ENCODE results near the gene SLC38A11. TPM values are rescaled to one million over a fixed set of nuclear protein-coding genes. Genes with fewer than 3 reads are reported as not detected.
A peak's percentile ranks its signal among the peaks of the same experiment; 100 is the strongest.
"Not testable (repeated sequence)": the region's sequence is repeated elsewhere in the genome, so short reads cannot be mapped to it uniquely, and the experiment has no call there.

Gene SLC38A11
- total RNA-seq, 3 donors from 2014 or later, result not detected

- H3K9me3 Mint-ChIP-seq; ATAC-seq; DNase-seq; H3K4me1 Mint-ChIP-seq (ENCODE audit: low read depth); H3K27me3 Mint-ChIP-seq (ENCODE audit: low read depth); H3K36me3 Mint-ChIP-seq (ENCODE audit: insufficient read depth); H3K4me3 Mint-ChIP-seq: not testable (repeated sequence)
Observed at GRCh38 chr2:164980688-164981087, 25.4 kb upstream of the SLC38A11 start.

- Mint-ChIP-seq H3K36me3 (ENCODE audit: insufficient read depth) (no peaks in the 10 kb centered on the region), H3K9me3 (no peaks in the 10 kb centered on the region), H3K4me1 (ENCODE audit: low read depth) (peaks cover 1% of the 10 kb centered on the region), H3K27me3 (ENCODE audit: low read depth) (no peaks in the 10 kb centered on the region), H3K4me3 (no peak overlapping the region)
- ATAC-seq (no peak), DNase-seq (no peak)
Observed at GRCh38 chr2:164979113-164979512, 23.8 kb upstream of the SLC38A11 start.

DNA sequence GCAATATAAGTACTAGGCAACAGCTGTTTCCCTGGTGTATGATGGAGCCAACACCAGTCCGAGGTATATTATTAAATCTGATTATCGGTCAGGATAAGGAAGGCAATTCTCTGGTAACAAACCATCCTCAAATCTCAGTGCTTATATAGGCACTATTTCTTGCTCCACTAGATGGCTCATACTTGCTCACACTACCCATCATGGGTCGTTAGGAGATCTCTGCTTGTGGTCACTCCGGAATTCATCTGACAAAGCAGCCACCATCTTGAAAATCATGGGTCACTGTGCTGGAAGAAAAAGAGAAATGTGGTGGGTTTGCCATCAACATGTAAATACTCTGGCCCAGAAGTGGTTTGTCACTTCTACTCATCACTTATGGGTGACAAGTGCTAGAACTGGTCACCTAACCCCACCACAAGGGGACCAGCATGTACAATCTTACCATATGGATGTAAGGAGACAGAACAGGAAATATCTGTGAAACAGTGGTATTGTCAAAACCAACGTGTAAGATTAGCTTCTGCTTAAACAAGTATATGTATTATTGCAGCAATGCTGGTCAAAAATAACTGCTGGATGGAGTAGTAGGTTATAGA is 21.6 kb upstream of the SLC38A11 start:
- not testable (repeated sequence) for H3K4me1 Mint-ChIP-seq (ENCODE audit: low read depth); H3K27me3 Mint-ChIP-seq (ENCODE audit: low read depth); H3K36me3 Mint-ChIP-seq (ENCODE audit: insufficient read depth); H3K9me3 Mint-ChIP-seq; H3K4me3 Mint-ChIP-seq; ATAC-seq; DNase-seq

- Mint-ChIP-seq H3K4me3 (no peak overlapping the region), H3K4me1 (ENCODE audit: low read depth) (peaks cover 1% of the 10 kb centered on the region), H3K27me3 (ENCODE audit: low read depth) (no peaks in the 10 kb centered on the region), H3K36me3 (ENCODE audit: insufficient read depth) (no peaks in the 10 kb centered on the region), H3K9me3 (peaks cover 3% of the 10 kb centered on the region)
- DNase-seq (no peak), ATAC-seq (no peak)
Observed at GRCh38 chr2:164976301-164976700, 21.0 kb upstream of the SLC38A11 start.

- no peaks in the 10 kb centered on the region for H3K36me3 Mint-ChIP-seq (ENCODE audit: insufficient read depth)
- DNase-seq, result no peak
- no peaks in the 10 kb centered on the region for H3K27me3 Mint-ChIP-seq (ENCODE audit: low read depth)
- H3K4me1 Mint-ChIP-seq (ENCODE audit: low read depth), result peaks cover 1% of the 10 kb centered on the region
- H3K9me3 Mint-ChIP-seq, result peaks cover 3% of the 10 kb centered on the region
- ATAC-seq, result no peak
- no peak overlapping the region for H3K4me3 Mint-ChIP-seq
Observed at GRCh38 chr2:164975891-164976290, 20.6 kb upstream of the SLC38A11 start.

DNA sequence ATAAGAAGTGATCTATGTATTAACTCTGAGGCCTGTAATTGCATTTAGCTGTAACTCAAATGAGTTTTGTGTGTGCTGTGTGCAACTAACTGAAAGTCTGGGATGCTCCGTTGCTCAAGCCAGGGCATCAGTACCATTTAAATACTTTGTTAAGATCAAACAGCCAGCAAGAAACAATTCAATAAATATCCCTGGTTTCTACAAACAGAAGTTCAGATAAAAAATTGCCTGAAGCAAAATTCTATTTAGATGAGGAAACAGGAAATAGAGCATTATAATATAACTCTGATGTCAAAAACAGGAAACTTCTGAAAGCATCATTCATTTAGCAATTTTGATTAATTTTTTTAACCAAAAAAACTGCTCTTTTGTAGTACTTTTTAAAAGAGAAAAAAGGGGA is 18.9 kb upstream of the SLC38A11 start:
- H3K36me3 Mint-ChIP-seq (ENCODE audit: insufficient read depth), result no peaks in the 10 kb centered on the region
- no peak for ATAC-seq
- H3K4me1 Mint-ChIP-seq (ENCODE audit: low read depth), result no peaks in the 10 kb centered on the region
- DNase-seq, result no peak
- H3K9me3 Mint-ChIP-seq, result peaks cover 3% of the 10 kb centered on the region
- H3K4me3 Mint-ChIP-seq, result no peak overlapping the region
- H3K27me3 Mint-ChIP-seq (ENCODE audit: low read depth), result no peaks in the 10 kb centered on the region

- Mint-ChIP-seq H3K9me3 (peaks cover 7% of the 10 kb centered on the region), H3K36me3 (ENCODE audit: insufficient read depth) (no peaks in the 10 kb centered on the region), H3K4me1 (ENCODE audit: low read depth) (no peaks in the 10 kb centered on the region), H3K27me3 (ENCODE audit: low read depth) (no peaks in the 10 kb centered on the region), H3K4me3 (no peak overlapping the region)
- DNase-seq (no peak), ATAC-seq (no peak)
Observed at GRCh38 chr2:164972216-164972615, 16.9 kb upstream of the SLC38A11 start.

GRCh38 chr2:164969909-164970690 is 14.8 kb upstream of the SLC38A11 start:
- Mint-ChIP-seq H3K4me3 (no peak overlapping the region), H3K27me3 (ENCODE audit: low read depth) (no peaks in the 10 kb centered on the region), H3K4me1 (ENCODE audit: low read depth) (no peaks in the 10 kb centered on the region), H3K36me3 (ENCODE audit: insufficient read depth) (no peaks in the 10 kb centered on the region), H3K9me3 (peaks cover 7% of the 10 kb centered on the region)
- ATAC-seq, result no peak
- no peak for DNase-seq

GRCh38 chr2:164967781-164968228 is 12.5 kb upstream of the SLC38A11 start:
- no peaks in the 10 kb centered on the region for H3K4me1 Mint-ChIP-seq (ENCODE audit: low read depth)
- ATAC-seq (no peak), DNase-seq (no peak)
- H3K9me3 Mint-ChIP-seq, result peaks cover 7% of the 10 kb centered on the region
- H3K36me3 Mint-ChIP-seq (ENCODE audit: insufficient read depth), result no peaks in the 10 kb centered on the region
- H3K27me3 Mint-ChIP-seq (ENCODE audit: low read depth), result no peaks in the 10 kb centered on the region
- no peak overlapping the region for H3K4me3 Mint-ChIP-seq

DNA sequence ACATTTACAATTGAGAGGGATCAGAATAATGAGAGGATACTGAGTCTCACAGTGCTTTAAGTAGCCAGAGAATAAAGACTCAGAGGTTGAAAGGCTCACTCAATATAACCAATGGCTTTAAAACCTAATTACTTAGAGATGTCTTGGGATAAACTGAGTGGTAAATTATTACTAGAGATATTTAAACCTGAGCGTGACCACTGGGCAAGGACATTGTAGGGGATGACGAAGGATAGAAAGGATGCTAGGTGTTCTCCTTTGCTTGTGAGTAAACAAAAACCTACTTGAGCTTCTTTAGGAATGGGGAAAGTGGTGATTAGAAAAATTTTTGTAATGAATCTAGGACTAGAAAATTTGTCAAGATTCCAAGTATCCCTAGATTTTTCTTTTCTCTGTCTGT is 12.0 kb upstream of the SLC38A11 start:
- no peak for ATAC-seq
- DNase-seq, result no peak
- Mint-ChIP-seq H3K27me3 (ENCODE audit: low read depth) (no peaks in the 10 kb centered on the region), H3K4me3 (no peak overlapping the region), H3K36me3 (ENCODE audit: insufficient read depth) (no peaks in the 10 kb centered on the region), H3K9me3 (peaks cover 7% of the 10 kb centered on the region), H3K4me1 (ENCODE audit: low read depth) (no peaks in the 10 kb centered on the region)

GRCh38 chr2:164964700-164965099 is 9.4 kb upstream of the SLC38A11 start:
- H3K27me3 Mint-ChIP-seq (ENCODE audit: low read depth), result no peaks in the 10 kb centered on the region
- no peak overlapping the region for H3K4me3 Mint-ChIP-seq
- ATAC-seq (no peak), DNase-seq (no peak)
- peaks cover 4% of the 10 kb centered on the region for H3K9me3 Mint-ChIP-seq
- H3K4me1 Mint-ChIP-seq (ENCODE audit: low read depth), result no peaks in the 10 kb centered on the region
- no peaks in the 10 kb centered on the region for H3K36me3 Mint-ChIP-seq (ENCODE audit: insufficient read depth)

GRCh38 chr2:164960159-164960558 is 4.8 kb upstream of the SLC38A11 start:
- DNase-seq (no peak), ATAC-seq (no peak)
- Mint-ChIP-seq H3K4me3 (no peak overlapping the region), H3K4me1 (ENCODE audit: low read depth) (no peaks in the 10 kb centered on the region), H3K27me3 (ENCODE audit: low read depth) (peaks cover 2% of the 10 kb centered on the region), H3K9me3 (no peaks in the 10 kb centered on the region), H3K36me3 (ENCODE audit: insufficient read depth) (no peaks in the 10 kb centered on the region)

DNA sequence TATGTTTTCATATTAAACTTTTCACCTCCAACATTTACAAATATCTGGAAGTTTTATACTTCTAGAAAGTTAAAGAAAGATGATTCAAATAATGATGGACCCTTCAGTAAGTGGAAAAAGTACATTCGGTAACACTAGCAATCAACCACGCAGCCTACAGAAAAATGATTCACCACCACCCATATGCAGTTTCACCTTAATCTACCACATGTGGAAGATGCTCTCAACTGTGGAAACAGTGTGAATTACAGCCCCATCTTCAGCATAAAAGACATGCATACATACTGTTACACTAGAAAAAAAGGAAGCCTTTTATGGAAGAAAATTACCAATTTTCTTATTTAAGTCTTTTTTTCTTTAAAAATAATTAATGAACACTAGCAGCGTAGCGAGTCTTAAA is 1.1 kb downstream of the SLC38A11 start:
- DNase-seq (no peak), ATAC-seq (peak in 1 of 2 donors; percentile 35)
- no peak overlapping the region for H3K4me3 Mint-ChIP-seq
- H3K36me3 Mint-ChIP-seq (ENCODE audit: insufficient read depth), result no peaks in the 10 kb centered on the region
- peaks cover 13% of the 10 kb centered on the region for H3K27me3 Mint-ChIP-seq (ENCODE audit: low read depth)
- H3K4me1 Mint-ChIP-seq (ENCODE audit: low read depth), result no peaks in the 10 kb centered on the region
- no peaks in the 10 kb centered on the region for H3K9me3 Mint-ChIP-seq

DNA sequence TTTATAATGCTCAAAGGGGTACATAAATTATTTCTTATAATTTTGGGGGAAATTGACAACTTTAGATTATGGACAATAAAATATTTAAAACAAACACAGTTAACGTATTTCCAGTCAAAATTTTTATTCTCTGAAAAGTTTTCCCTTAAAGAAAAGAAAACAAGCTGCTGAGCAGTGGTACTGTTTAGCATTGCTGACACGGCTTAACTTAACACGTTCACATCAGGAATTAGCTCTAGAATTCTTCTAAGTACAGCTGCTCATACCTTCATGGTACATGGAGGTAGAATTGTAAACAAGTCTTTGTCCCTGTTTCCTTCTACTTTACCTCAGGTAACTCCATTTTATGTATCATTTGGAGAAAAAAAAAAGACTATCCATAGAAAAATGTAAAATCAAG is 2.0 kb downstream of the SLC38A11 start:
- DNase-seq (no peak), ATAC-seq (no peak)
- H3K27me3 Mint-ChIP-seq (ENCODE audit: low read depth), result peaks cover 13% of the 10 kb centered on the region
- H3K4me1 Mint-ChIP-seq (ENCODE audit: low read depth), result no peaks in the 10 kb centered on the region
- no peak overlapping the region for H3K4me3 Mint-ChIP-seq
- H3K9me3 Mint-ChIP-seq, result no peaks in the 10 kb centered on the region
- no peaks in the 10 kb centered on the region for H3K36me3 Mint-ChIP-seq (ENCODE audit: insufficient read depth)

DNA sequence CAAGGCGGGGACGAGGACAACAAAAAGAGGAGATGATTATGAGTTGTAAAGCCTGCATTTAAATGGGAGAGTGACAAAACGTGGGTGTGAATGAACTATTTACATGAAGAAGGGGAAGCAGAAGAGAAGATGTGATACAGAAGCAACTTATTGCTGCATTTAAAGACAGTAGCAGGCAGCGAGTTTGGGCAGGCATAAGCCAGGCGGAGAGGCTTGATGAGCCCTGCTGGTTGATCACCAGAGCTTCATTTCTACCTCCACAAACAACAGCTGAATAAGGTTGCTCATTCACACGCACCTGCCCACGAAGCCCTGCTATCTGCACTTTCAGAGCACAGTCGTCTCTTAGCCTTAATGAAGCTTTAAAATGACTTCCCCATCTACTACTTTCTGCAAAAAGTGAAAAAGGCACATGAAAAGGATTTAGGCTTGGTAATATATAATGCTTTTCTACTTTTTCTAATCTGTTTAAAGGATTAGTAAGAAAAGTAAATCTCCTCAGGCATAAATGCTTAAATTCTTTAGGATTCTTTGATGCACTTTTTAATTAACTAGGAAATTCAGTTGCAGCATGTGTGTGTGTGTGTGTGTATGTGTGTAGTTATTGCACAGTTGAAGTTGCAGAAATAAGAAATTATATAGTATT is 3.1 kb downstream of the SLC38A11 start:
- DNase-seq (no peak), ATAC-seq (no peak)
- Mint-ChIP-seq H3K36me3 (ENCODE audit: insufficient read depth) (no peaks in the 10 kb centered on the region), H3K27me3 (ENCODE audit: low read depth) (peaks cover 13% of the 10 kb centered on the region), H3K9me3 (no peaks in the 10 kb centered on the region), H3K4me3 (no peak overlapping the region), H3K4me1 (ENCODE audit: low read depth) (peaks cover 1% of the 10 kb centered on the region)
